ENCODE measurements around the gene NANS.
"Not testable (repeated sequence)": the region's sequence is repeated elsewhere in the genome, so short reads cannot be mapped to it uniquely, and the experiment has no call there.

- TF ChIP-seq, protein P1, sequence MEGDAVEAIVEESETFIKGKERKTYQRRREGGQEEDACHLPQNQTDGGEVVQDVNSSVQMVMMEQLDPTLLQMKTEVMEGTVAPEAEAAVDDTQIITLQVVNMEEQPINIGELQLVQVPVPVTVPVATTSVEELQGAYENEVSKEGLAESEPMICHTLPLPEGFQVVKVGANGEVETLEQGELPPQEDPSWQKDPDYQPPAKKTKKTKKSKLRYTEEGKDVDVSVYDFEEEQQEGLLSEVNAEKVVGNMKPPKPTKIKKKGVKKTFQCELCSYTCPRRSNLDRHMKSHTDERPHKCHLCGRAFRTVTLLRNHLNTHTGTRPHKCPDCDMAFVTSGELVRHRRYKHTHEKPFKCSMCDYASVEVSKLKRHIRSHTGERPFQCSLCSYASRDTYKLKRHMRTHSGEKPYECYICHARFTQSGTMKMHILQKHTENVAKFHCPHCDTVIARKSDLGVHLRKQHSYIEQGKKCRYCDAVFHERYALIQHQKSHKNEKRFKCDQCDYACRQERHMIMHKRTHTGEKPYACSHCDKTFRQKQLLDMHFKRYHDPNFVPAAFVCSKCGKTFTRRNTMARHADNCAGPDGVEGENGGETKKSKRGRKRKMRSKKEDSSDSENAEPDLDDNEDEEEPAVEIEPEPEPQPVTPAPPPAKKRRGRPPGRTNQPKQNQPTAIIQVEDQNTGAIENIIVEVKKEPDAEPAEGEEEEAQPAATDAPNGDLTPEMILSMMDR (IDR thresholded peaks at IDR 0.05; ENCODE audit: low read depth, low read length, missing input control): not testable (repeated sequence)
- TF ChIP-seq SP1 (IDR thresholded peaks at IDR 0.05); EGR1 (IDR thresholded peaks at IDR 0.05; ENCODE audit: low read depth in 2 of 2); RXRA (IDR thresholded peaks at IDR 0.05); MAX (IDR thresholded peaks at IDR 0.05); YY1 (IDR thresholded peaks at IDR 0.05); GABPA (IDR thresholded peaks at IDR 0.05 in 1 of 2, conservative IDR thresholded peaks at IDR 0.05 in 1 of 2); TAF1 (conservative IDR thresholded peaks at IDR 0.05); RAD21 (IDR thresholded peaks at IDR 0.05); JUND (IDR thresholded peaks at IDR 0.05); HNF4G (IDR thresholded peaks at IDR 0.05): not testable (repeated sequence)
- TF ChIP-seq, protein P2, sequence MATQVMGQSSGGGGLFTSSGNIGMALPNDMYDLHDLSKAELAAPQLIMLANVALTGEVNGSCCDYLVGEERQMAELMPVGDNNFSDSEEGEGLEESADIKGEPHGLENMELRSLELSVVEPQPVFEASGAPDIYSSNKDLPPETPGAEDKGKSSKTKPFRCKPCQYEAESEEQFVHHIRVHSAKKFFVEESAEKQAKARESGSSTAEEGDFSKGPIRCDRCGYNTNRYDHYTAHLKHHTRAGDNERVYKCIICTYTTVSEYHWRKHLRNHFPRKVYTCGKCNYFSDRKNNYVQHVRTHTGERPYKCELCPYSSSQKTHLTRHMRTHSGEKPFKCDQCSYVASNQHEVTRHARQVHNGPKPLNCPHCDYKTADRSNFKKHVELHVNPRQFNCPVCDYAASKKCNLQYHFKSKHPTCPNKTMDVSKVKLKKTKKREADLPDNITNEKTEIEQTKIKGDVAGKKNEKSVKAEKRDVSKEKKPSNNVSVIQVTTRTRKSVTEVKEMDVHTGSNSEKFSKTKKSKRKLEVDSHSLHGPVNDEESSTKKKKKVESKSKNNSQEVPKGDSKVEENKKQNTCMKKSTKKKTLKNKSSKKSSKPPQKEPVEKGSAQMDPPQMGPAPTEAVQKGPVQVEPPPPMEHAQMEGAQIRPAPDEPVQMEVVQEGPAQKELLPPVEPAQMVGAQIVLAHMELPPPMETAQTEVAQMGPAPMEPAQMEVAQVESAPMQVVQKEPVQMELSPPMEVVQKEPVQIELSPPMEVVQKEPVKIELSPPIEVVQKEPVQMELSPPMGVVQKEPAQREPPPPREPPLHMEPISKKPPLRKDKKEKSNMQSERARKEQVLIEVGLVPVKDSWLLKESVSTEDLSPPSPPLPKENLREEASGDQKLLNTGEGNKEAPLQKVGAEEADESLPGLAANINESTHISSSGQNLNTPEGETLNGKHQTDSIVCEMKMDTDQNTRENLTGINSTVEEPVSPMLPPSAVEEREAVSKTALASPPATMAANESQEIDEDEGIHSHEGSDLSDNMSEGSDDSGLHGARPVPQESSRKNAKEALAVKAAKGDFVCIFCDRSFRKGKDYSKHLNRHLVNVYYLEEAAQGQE (IDR thresholded peaks at IDR 0.05): not testable (repeated sequence)
- TF ChIP-seq, protein P3, sequence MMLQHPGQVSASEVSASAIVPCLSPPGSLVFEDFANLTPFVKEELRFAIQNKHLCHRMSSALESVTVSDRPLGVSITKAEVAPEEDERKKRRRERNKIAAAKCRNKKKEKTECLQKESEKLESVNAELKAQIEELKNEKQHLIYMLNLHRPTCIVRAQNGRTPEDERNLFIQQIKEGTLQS (IDR thresholded peaks at IDR 0.05): not testable (repeated sequence)
Measured at GRCh38 chr9:98130060-98130459, 73.5 kb downstream of the NANS start.
